Neural cell (in vitro differentiated cells): ENCODE data around the gene GOLM1. TPM values are rescaled to one million over a fixed set of nuclear protein-coding genes. Genes with fewer than 3 reads are reported as not detected.

Experiments
- H2AFZ ChIP-seq: fragments of 200-600, 300-800 bp; sonication (generic), shearing (Covaris generic); 2 replicates; pipeline ENCODE4 v1.6.0; 2014; ENCODE audit warnings: low read depth, mild to moderate bottlenecking, antibody characterized with exemption, low read length, moderate library complexity
- H3F3A ChIP-seq: fragments of 200-600 bp; shearing (Covaris generic); 2 replicates; pipeline ENCODE4 v1.6.1; 2016; ENCODE audit warnings: mild to moderate bottlenecking, moderate library complexity, mixed read lengths, antibody characterized with exemption, low read length; ENCODE audit not compliant: insufficient read depth, poor library complexity, severe bottlenecking
- H3K27ac ChIP-seq: fragments of 200-600, 300-800 bp; sonication (generic), shearing (Covaris generic); 2 replicates; pipeline ENCODE4 v1.5.1; 2014; ENCODE audit warnings: mild to moderate bottlenecking, low read length, moderate library complexity
- H3K27me3 ChIP-seq: fragments of 300-800, 200-600 bp; sonication (generic), shearing (Covaris generic); 2 replicates; pipeline ENCODE4 v1.6.0; 2014; ENCODE audit warnings: mild to moderate bottlenecking, low read depth, low read length, moderate library complexity; ENCODE audit not compliant: insufficient read depth
- H3K36me3 ChIP-seq: fragments of 300-800, 200-600 bp; sonication (generic), shearing (Covaris generic); 2 replicates; pipeline ENCODE4 v1.5.1; 2014; ENCODE audit warnings: mild to moderate bottlenecking, antibody characterized with exemption, low read length, moderate library complexity; ENCODE audit not compliant: insufficient read depth
- H3K4me2 ChIP-seq: fragments of 300-800, 200-600 bp; sonication (generic), shearing (Covaris generic); 2 replicates; pipeline ENCODE4 v1.6.0; 2014; ENCODE audit warnings: mild to moderate bottlenecking, low read length
- H3K4me3 ChIP-seq: fragments of 300-800, 200-600 bp; sonication (generic), shearing (Covaris generic); 2 replicates; pipeline ENCODE4 v1.5.1; 2014; ENCODE audit warnings: mild to moderate bottlenecking, low read length, moderate library complexity
- H3K79me2 ChIP-seq: fragments of 200-600 bp; shearing (Covaris generic); replicated peaks from 2 replicates; pipeline ENCODE4 v1.6.0; 2014; ENCODE audit warnings: mild to moderate bottlenecking, low read length, moderate library complexity; ENCODE audit not compliant: insufficient read depth
- H3K9ac ChIP-seq: fragments of 300-800, 200-600 bp; sonication (generic), shearing (Covaris generic); 2 replicates; pipeline ENCODE4 v1.6.1; 2016; ENCODE audit warnings: mild to moderate bottlenecking, low read length, mixed read lengths
- H3K9me2 ChIP-seq: fragments of 200-600 bp; shearing (Covaris generic); 2 replicates; pipeline ENCODE4 v1.6.1; 2016; ENCODE audit warnings: mild to moderate bottlenecking, low read length, mixed read lengths; ENCODE audit not compliant: insufficient read depth
- H3K9me3 ChIP-seq: fragments of 200-600, 300-800 bp; sonication (generic), shearing (Covaris generic); 2 replicates; pipeline ENCODE4 v1.6.1; 2016; ENCODE audit warnings: mild to moderate bottlenecking, mixed run types, low read length, moderate library complexity, mixed read lengths
- H4K20me1 ChIP-seq: fragments of 200-600 bp; shearing (Covaris generic); 2 replicates; pipeline ENCODE4 v1.6.1; 2016; ENCODE audit warnings: mild to moderate bottlenecking, mixed run types; ENCODE audit not compliant: insufficient read depth
- CTCF ChIP-seq: fragments of 450-650 bp; IDR thresholded peaks from 2 replicates; pipeline ENCODE4 v1.5.1; 2014; ENCODE audit warnings: antibody characterized with exemption, mild to moderate bottlenecking, moderate library complexity; ENCODE audit not compliant: poor library complexity, severe bottlenecking
- EP300 ChIP-seq: fragments of 450-650 bp; conservative IDR thresholded peaks from 2 replicates; pipeline ENCODE4 v1.6.1; 2014; ENCODE audit warnings: antibody characterized with exemption, mild to moderate bottlenecking, moderate library complexity; ENCODE audit not compliant: poor library complexity, severe bottlenecking
- EZH2 ChIP-seq: fragments of 200-600, 300-800 bp; shearing (Covaris generic), sonication (generic); IDR thresholded peaks from 2 replicates; pipeline ENCODE4 v1.6.1; 2014; ENCODE audit warnings: antibody characterized with exemption, low read length, borderline replicate concordance, mild to moderate bottlenecking; ENCODE audit not compliant: insufficient read depth, poor library complexity, severe bottlenecking
- MXI1 ChIP-seq: fragments of 450-650 bp; conservative IDR thresholded peaks from 2 replicates; pipeline ENCODE4 v1.6.1; 2014; ENCODE audit warnings: antibody characterized with exemption, mild to moderate bottlenecking; ENCODE audit not compliant: poor library complexity, severe bottlenecking
- POLR2AphosphoS5 ChIP-seq: IDR thresholded peaks from 2 replicates; pipeline ENCODE4 v1.6.1; 2012
- RAD21 ChIP-seq: fragments of 450-650 bp; conservative IDR thresholded peaks from 2 replicates; pipeline ENCODE4 v1.6.1; 2014; ENCODE audit warnings: antibody characterized with exemption, mild to moderate bottlenecking, moderate library complexity
- REST ChIP-seq: IDR thresholded peaks from 2 replicates; pipeline ENCODE4 v1.6.1; 2012; ENCODE audit warnings: borderline replicate concordance
- SMC3 ChIP-seq: fragments of 450-650 bp; conservative IDR thresholded peaks from 2 replicates; pipeline ENCODE4 v1.6.1; 2014; ENCODE audit warnings: antibody characterized with exemption, mild to moderate bottlenecking, moderate library complexity; ENCODE audit not compliant: poor library complexity
- TAF1 ChIP-seq: IDR thresholded peaks from 2 replicates; pipeline ENCODE4 v1.6.1; 2012; ENCODE audit warnings: low read depth
- polyA plus RNA-seq: library from polyadenylated mRNA; depleted of rRNA; stranded (reverse); fragments of >200 nt; gene quantifications from 2 replicates; pipeline ENCODE4 v1.2.3, GENCODE V29; 2014

Gene GOLM1
- polyA plus RNA-seq, 1 donor from 2014 or later, result 77.4 TPM

- H3K79me2 ChIP-seq, result peaks cover 14% of the 10 kb centered on the region
- no peaks in the 10 kb centered on the region for H3K27me3 ChIP-seq
- H3F3A ChIP-seq, result no peaks in the 10 kb centered on the region
- H2AFZ ChIP-seq, result no peak overlapping the region
- H3K9me3 ChIP-seq, result no peaks in the 10 kb centered on the region
- TF ChIP-seq SMC3 (no peak), EZH2 (no peak), CTCF (no peak), RAD21 (no peak), MXI1 (no peak), EP300 (no peak), POLR2AphosphoS5 (no peak), TAF1 (no peak), REST (no peak)
- no peak overlapping the region for H3K4me2 ChIP-seq
- H3K9me2 ChIP-seq, result no peaks in the 10 kb centered on the region
- H3K27ac ChIP-seq, result no peak overlapping the region
- no peaks in the 10 kb centered on the region for H3K36me3 ChIP-seq
- no peak overlapping the region for H3K9ac ChIP-seq
- H4K20me1 ChIP-seq, result no peaks in the 10 kb centered on the region
- H3K4me3 ChIP-seq, result no peak overlapping the region
Observed at GRCh38 chr9:86102626-86103025, 3.3 kb upstream of the GOLM1 start.

- peak overlapping the region; percentile 86 for H2AFZ ChIP-seq
- TF ChIP-seq RAD21 (no peak), EP300 (no peak), TAF1 (no peak), MXI1 (no peak), SMC3 (no peak), CTCF (no peak), POLR2AphosphoS5 (no peak), EZH2 (no peak), REST (no peak)
- no peaks in the 10 kb centered on the region for H3F3A ChIP-seq
- H4K20me1 ChIP-seq, result no peaks in the 10 kb centered on the region
- peak overlapping the region; percentile 47 for H3K27ac ChIP-seq
- peaks cover 42% of the 10 kb centered on the region for H3K79me2 ChIP-seq
- peak overlapping the region; percentile 46 for H3K4me2 ChIP-seq
- no peaks in the 10 kb centered on the region for H3K9me3 ChIP-seq
- H3K9ac ChIP-seq, result peak overlapping the region; percentile 88
- no peaks in the 10 kb centered on the region for H3K9me2 ChIP-seq
- H3K36me3 ChIP-seq, result no peaks in the 10 kb centered on the region
- no peaks in the 10 kb centered on the region for H3K27me3 ChIP-seq
- H3K4me3 ChIP-seq, result peak overlapping the region; percentile 80
Observed at GRCh38 chr9:86099701-86100364, 475 bp upstream of the GOLM1 start.
